PFSK-1 (cell line): ENCODE data around the gene GLE1.

Source experiments
- FOXP2 ChIP-seq: optimal IDR thresholded peaks from 2 replicates; pipeline ENCODE3; 2011; ENCODE audit warnings: borderline replicate concordance, control low read depth, inconsistent platforms; ENCODE audit not compliant: insufficient read depth; ENCODE audit errors: extremely low read length, extremely low read depth
- POLR2AphosphoS5 ChIP-seq: IDR thresholded peaks from 2 replicates; pipeline ENCODE4 v1.6.1; 2012; ENCODE audit warnings: low read depth, mild to moderate bottlenecking, control low read depth, low read length, moderate library complexity
- SIN3A ChIP-seq: IDR thresholded peaks from 2 replicates; pipeline ENCODE4 v1.6.1; 2012; ENCODE audit warnings: mild to moderate bottlenecking, low read length, moderate library complexity, borderline replicate concordance; ENCODE audit not compliant: insufficient read depth
- TAF1 ChIP-seq: IDR thresholded peaks from 2 replicates; pipeline ENCODE4 v1.6.1; 2012; ENCODE audit warnings: low read length, control low read depth, borderline replicate concordance; ENCODE audit not compliant: insufficient read depth
- TF ChIP-seq, protein P1 (sequence below), 2 experiments: IDR thresholded peaks; 2 replicates each; pipeline versions ENCODE4 v1.6.1 to v1.8.0; 2011 to 2012; ENCODE audit warnings: low read depth in 2 of 2, low read length in 2 of 2, control low read depth in 1 of 2, inconsistent platforms in 1 of 2, mild to moderate bottlenecking in 1 of 2, moderate library complexity in 1 of 2; ENCODE audit not compliant: insufficient read depth in 1 of 2

Gene GLE1

DNA sequence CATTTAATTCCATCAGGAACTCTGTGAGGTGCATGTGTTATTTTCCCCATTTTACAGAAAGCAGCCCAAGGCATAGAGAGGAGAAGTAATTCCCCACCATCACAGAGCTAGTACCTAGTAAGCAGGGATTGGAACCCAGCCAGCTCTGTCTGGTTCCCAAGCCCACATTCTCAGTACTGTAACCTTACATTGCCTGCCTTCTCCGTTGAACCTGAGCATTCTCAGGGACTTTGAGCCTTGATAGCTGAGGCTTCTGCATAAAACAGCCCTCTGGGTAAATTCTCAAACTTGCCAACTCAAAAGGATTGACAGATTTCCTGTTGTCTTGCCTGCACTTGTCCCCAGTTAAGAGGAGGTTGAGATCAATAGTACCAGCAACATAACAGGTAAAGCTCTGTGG, 9.2 kb upstream of the GLE1 start:
- TF ChIP-seq SIN3A (no peak), POLR2AphosphoS5 (no peak), TAF1 (no peak), FOXP2 (no peak)
- TF ChIP-seq, protein P1, sequence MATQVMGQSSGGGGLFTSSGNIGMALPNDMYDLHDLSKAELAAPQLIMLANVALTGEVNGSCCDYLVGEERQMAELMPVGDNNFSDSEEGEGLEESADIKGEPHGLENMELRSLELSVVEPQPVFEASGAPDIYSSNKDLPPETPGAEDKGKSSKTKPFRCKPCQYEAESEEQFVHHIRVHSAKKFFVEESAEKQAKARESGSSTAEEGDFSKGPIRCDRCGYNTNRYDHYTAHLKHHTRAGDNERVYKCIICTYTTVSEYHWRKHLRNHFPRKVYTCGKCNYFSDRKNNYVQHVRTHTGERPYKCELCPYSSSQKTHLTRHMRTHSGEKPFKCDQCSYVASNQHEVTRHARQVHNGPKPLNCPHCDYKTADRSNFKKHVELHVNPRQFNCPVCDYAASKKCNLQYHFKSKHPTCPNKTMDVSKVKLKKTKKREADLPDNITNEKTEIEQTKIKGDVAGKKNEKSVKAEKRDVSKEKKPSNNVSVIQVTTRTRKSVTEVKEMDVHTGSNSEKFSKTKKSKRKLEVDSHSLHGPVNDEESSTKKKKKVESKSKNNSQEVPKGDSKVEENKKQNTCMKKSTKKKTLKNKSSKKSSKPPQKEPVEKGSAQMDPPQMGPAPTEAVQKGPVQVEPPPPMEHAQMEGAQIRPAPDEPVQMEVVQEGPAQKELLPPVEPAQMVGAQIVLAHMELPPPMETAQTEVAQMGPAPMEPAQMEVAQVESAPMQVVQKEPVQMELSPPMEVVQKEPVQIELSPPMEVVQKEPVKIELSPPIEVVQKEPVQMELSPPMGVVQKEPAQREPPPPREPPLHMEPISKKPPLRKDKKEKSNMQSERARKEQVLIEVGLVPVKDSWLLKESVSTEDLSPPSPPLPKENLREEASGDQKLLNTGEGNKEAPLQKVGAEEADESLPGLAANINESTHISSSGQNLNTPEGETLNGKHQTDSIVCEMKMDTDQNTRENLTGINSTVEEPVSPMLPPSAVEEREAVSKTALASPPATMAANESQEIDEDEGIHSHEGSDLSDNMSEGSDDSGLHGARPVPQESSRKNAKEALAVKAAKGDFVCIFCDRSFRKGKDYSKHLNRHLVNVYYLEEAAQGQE (IDR thresholded peaks at IDR 0.05; ENCODE audit: insufficient read depth in 1 of 2, low read depth in 2 of 2, low read length in 2 of 2): no peak

DNA sequence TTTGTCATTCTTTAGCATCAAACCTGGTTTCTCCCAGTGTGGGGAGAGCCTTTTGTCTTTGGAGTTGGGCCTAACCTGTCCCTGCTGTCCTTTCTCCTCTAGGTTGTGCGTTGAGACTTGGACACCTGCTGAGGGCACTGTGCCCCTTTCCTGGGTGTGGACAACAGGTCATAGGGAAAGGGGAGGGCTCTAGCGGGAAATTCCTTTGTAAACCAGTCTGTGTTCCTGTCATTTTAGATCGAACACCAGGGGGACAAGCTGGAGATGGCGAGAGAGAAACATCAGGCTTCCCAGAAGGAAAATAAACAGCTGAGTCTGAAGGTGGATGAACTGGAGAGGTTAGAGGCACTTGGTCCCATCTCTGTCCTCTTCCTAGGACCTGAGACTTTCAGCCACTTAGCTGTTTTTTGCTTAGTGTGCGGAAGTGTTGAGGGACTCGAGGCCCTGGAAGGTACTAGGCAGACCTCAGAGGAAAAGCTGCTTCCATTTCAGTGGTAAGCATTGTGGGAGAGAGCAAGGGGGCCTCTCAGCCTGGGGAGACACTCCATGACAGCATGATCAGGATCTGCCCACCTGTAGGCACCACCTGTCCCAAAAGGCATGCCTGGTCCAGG, 8.6 kb upstream of the GLE1 start:
- TF ChIP-seq POLR2AphosphoS5: no peak
- no peak for TF ChIP-seq FOXP2
- TF ChIP-seq SIN3A: no peak
- TF ChIP-seq, protein P1 (IDR thresholded peaks at IDR 0.05; ENCODE audit: insufficient read depth in 1 of 2, low read depth in 2 of 2, low read length in 2 of 2): no peak
- TF ChIP-seq TAF1: no peak

DNA sequence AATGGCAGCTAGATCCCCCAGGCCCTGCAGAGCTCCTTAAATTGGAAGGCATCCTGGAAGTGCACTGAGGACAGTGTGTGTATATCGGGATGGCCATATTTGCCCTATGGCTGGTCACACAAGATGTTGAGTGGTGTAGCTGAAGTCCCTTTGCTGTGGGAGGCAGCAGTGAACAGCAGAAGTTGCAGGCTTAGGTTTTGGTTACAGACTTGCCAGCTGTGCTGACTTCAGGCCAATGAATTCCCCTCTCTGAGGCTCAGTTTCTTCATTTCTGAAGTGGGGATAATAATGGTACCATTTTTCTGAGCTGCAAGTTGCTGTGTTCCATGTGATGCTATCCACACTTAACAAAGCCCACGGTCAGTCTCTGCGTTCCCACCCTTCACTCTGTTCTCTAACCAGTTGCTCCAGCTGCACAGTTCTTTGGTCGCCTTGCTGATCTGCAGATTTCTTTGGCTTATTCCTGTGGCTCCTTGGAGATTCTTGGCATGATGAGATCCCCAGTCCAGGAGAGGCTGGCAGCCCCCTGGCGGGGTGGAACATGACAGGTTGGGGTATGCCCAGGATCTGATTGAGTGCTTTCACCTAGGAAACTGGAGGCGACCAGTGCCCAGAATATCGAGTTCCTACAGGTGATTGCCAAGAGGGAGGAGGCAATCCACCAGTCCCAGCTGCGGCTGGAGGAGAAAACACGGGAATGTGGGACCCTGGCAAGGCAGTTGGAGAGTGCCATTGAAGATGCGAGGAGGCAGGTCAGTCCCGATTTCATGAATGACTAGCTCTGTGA, 6.5 kb upstream of the GLE1 start:
- TF ChIP-seq, protein P1 (IDR thresholded peaks at IDR 0.05; ENCODE audit: insufficient read depth in 1 of 2, low read depth in 2 of 2, low read length in 2 of 2): no peak
- TF ChIP-seq TAF1: no peak
- TF ChIP-seq SIN3A: no peak
- no peak for TF ChIP-seq FOXP2

DNA sequence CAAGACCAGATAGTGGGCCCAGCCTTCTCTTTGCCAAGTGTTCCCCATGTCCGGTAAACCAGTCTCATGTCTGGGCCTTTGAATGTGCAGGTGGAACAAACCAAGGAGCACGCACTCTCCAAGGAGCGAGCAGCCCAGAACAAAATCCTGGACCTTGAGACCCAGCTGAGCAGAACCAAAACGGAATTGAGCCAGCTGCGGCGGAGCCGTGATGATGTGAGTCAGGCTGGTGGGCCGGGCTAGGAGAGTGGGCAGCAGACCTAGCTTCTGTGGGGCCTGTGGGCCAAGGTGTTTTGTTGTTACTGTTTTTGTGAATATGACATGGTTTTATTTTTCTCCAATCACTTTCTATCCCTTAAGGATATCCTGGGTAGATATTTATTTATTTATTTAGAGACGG, 5.6 kb upstream of the GLE1 start:
- TF ChIP-seq, protein P1 (IDR thresholded peaks at IDR 0.05; ENCODE audit: insufficient read depth in 1 of 2, low read depth in 2 of 2, low read length in 2 of 2): no peak
- no peak for TF ChIP-seq FOXP2
- no peak for TF ChIP-seq SIN3A
- no peak for TF ChIP-seq POLR2AphosphoS5
- TF ChIP-seq TAF1: no peak
